Amniotic stem cell (primary cell): ENCODE results near the gene MYO3B.

Source experiments
- DNase-seq: peaks from one replicate; lab custom pipeline; 2025; lab: John Stamatoyannopoulos, UW

The MYO3B gene

GRCh38 chr2:170177950-170178781 lies at the start of gene MYO3B:
Gene MYO3B (plus strand): TSS chr2:170178147. CDS start chr2:170178288, 141 bp downstream.
- no peak for DNase-seq

GRCh38 chr2:170139276-170139967 lies 38.5 kb upstream of the MYO3B start:
- DNase-seq = no peak

GRCh38 chr2:170140561-170140960 lies 37.4 kb upstream of the MYO3B start:
- DNase-seq = no peak

GRCh38 chr2:170141865-170142264 lies 36.1 kb upstream of the MYO3B start:
- no peak for DNase-seq

- no peak for DNase-seq
Measured at GRCh38 chr2:170142502-170142901, 35.4 kb upstream of the MYO3B start.

GRCh38 chr2:170143045-170143717 lies 34.8 kb upstream of the MYO3B start:
- no peak for DNase-seq

GRCh38 chr2:170144761-170145160 lies 33.2 kb upstream of the MYO3B start:
- DNase-seq = no peak

- DNase-seq = no peak
Measured at GRCh38 chr2:170145191-170145590, 32.8 kb upstream of the MYO3B start.

- DNase-seq = no peak
Measured at GRCh38 chr2:170145675-170146432, 32.1 kb upstream of the MYO3B start.

GRCh38 chr2:170146784-170147183 lies 31.2 kb upstream of the MYO3B start:
- DNase-seq = no peak

- no peak for DNase-seq
Measured at GRCh38 chr2:170147576-170147975, 30.4 kb upstream of the MYO3B start.

GRCh38 chr2:170148161-170148560 lies 29.8 kb upstream of the MYO3B start:
- no peak for DNase-seq

GRCh38 chr2:170152421-170152820 lies 25.5 kb upstream of the MYO3B start:
- no peak for DNase-seq

GRCh38 chr2:170155022-170155722 lies 22.8 kb upstream of the MYO3B start:
- no peak for DNase-seq

- DNase-seq = no peak
Measured at GRCh38 chr2:170155723-170156253, 22.2 kb upstream of the MYO3B start.

- no peak for DNase-seq
Measured at GRCh38 chr2:170156592-170156991, 21.4 kb upstream of the MYO3B start.

- no peak for DNase-seq
Measured at GRCh38 chr2:170157025-170157684, 20.8 kb upstream of the MYO3B start.

- DNase-seq = no peak
Measured at GRCh38 chr2:170159060-170159459, 18.9 kb upstream of the MYO3B start.

GRCh38 chr2:170161516-170162270 lies 16.3 kb upstream of the MYO3B start:
- no peak for DNase-seq

- no peak for DNase-seq
Measured at GRCh38 chr2:170162271-170162632, 15.7 kb upstream of the MYO3B start.
